Measurements from ENCODE around the gene SH2D1B.
"Not testable (repeated sequence)": the region's sequence is repeated elsewhere in the genome, so short reads cannot be mapped to it uniquely, and the experiment has no call there.

SH2D1B gene, protein sequence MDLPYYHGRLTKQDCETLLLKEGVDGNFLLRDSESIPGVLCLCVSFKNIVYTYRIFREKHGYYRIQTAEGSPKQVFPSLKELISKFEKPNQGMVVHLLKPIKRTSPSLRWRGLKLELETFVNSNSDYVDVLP

DNA sequence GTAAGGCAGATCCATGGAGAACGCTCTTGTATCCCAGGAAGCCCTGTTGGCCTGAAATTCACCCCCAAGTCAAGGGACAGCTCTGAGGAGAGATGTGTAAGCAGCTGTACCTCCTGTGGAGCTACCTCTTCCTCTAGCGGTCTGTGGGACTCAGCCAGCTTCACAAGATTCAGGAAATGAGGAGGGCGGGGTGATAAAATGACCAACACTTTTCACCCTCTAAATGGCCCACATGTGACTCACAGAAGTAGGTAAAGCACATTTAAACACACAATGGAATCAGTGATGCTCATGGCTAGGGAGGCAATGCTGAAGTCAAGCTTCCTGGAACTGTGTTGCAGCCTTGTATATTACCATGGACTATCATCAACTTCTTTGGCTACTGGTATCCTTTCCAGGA lies at the start of gene SH2D1B:
SH2D1B (minus strand) TSS at position 135 of the 400 bp plus-strand sequence; CDS start at position 15, 120 bp downstream.
- no peak for DNase-seq

DNA sequence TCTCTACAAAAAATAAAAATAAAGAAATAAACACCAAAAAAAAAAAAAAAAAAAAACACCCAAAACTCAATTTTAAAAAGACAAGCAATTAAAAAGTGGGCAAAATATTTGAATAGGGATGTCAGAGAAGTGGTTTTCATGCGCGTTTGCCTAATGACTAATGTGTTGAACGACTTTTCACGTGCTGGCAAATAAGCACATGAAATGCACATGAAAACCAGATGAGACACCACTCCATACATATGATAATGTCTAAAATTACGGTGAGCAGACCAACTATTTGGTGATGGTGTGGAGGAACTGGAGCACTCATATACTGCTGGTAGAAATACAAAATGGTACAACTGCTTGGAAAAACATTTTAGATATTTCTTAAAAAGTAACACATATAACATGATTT lies 46.3 kb upstream of the SH2D1B start:
- DNase-seq: no peak

DNA sequence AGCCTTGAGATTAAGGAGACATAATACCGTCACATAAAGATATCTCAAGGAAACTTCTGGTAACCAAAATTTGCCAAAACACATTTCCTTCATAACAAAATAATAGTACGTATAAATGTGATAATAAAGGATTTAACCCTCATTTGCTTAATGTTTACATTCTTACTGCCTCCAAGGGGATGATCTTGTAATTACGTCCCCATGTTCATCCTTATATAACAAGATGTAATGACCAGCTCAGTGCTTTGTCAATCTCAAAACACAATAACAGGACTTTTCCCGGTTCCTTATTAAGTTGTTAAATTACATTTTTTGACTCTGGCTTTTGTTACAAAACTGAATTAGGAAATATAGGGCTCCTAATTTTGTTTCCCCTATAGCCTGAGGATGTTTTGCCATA lies 44.4 kb upstream of the SH2D1B start:
- DNase-seq: no peak

DNA sequence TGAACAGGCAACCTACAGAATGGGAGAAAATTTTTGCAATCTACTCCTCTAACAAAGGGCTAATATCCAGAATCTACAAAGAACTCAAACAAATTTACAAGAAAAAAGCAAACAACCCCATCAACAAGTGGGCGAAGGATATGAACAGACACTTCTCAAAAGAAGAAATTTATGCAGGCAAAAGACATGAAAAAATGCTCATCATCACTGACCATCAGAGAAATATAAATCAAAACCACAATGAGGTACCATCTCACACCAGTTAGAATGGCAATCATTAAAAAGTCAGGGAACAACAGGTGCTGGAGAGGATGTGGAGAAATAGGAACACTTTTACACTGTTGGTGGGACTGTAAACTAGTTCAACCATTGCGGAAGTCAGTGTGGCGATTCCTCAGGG lies 42.4 kb upstream of the SH2D1B start:
- DNase-seq: not testable (repeated sequence)

DNA sequence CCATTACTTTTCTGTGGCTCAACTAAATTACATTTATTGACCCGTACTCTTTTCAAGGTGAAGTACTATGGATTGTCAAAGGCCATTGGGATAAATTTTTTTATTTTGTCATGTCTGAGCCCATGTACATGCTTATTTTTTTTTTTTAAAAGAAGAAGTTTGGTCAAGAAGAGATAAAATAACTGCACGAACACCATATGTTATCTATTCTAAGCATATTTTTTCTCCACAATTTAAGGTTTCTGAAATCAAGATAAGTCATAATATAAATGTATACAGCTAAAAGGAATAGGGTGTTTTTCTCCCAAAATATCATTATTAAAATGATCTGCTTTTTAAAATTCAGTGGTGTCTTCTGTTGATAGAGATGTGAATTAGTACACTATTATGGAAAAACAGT lies 35.0 kb upstream of the SH2D1B start:
- DNase-seq: no peak

DNA sequence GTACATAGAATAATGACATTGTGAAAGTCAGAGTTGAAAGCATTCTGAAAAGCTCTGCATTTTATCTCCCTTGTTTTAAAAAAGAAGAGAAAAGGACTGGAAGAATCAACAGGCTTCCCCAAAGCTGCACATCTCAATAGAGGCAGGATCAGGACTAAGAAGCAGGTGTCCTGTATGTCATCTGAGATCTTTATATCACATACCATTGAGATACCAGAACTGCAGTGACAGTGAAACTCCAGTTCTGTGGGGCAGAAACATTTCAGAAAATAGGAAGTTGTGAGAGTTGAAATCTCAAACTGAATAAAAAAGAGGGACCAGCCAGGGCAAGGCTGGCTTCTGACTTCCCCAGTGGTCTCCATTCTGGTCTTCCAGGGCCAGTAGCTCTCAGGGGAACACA lies 33.0 kb upstream of the SH2D1B start:
- DNase-seq: no peak

DNA sequence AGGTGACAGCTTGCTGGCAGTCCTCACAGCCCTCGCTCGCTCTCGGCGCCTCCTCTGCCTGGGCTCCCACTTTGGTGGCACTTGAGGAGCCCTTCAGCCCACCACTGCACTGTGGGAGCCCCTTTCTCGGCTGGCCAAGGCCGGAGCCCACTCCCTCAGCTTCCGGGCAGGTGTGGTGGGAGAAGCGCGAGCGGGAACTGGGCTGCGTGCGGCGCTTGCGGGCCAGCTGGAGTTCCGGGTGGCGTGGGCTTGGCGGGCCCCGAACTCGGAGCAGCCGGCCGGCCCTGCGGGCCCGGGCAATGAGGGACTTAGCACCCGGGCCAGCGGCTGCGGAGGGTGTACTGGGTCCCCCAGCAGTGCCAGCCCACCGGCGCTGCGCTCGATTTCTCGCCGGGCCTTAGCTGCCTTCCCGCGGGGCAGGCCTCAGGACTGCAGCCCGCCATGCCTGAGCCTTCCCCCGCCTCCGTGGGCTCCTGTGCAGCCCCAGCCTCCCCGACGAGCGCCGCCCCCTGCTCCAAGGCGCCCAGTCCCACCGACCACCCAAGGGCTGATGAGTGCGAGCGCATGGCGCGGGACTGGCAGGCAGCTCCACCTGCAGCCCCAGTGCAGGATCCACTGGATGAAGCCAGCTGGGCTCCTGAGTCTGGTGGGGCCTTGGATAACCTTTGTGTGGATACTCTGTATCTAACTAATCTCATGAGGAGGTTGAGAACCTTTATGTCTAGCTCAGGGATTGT lies 21.2 kb upstream of the SH2D1B start:
- DNase-seq: not testable (repeated sequence)

DNA sequence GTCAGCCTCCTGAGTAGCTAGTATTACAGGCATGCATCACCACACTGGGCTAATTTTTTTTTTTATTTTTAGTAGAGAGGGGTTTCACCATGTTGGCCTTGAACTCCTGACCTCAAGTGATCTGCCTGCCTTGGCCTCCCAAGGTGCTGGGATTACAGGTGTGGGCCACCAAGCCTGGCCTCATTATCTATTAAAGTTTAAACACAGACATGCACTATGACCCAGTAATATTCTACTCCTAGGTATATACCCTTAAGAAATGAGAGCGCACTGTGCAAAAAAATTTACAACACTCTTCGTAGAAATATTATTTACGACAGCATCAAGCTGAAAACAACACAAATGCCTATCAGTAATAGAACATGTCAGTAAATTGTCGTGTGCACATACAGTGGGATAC lies 18.6 kb upstream of the SH2D1B start:
- DNase-seq: no peak

DNA sequence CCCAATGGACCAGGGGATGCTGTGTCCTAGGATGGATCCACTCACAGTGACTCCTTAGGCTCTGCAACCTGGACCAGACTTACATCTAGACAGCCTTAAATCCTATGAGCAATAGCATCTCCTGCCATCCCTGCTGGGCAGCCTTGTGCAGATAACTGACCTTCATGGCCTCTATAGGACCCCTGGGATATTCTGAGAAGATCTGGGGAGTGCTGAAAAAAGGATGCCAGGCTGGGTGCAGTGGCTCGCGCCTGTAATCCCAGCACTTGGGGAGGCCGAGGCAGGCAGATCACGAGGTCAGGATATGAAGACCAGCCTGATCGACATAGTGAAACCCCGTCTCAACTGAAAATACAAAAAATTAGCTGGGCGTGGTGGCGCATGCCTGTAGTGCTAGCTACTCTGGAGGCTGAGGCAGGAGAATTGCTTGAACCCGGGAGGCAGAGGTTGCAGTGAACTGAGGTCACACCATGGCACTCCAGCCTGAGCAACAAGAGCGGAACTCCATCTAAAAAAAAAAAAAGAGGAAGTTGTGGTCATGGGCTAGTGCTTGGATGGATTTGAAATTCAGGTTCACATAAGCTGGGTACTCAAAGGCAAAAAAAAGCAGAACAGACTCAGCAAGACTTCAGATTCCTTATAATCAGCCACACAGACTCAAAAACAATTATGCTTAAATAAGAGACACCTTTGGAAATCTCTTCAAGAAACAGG lies 10.9 kb upstream of the SH2D1B start:
- no peak for DNase-seq

DNA sequence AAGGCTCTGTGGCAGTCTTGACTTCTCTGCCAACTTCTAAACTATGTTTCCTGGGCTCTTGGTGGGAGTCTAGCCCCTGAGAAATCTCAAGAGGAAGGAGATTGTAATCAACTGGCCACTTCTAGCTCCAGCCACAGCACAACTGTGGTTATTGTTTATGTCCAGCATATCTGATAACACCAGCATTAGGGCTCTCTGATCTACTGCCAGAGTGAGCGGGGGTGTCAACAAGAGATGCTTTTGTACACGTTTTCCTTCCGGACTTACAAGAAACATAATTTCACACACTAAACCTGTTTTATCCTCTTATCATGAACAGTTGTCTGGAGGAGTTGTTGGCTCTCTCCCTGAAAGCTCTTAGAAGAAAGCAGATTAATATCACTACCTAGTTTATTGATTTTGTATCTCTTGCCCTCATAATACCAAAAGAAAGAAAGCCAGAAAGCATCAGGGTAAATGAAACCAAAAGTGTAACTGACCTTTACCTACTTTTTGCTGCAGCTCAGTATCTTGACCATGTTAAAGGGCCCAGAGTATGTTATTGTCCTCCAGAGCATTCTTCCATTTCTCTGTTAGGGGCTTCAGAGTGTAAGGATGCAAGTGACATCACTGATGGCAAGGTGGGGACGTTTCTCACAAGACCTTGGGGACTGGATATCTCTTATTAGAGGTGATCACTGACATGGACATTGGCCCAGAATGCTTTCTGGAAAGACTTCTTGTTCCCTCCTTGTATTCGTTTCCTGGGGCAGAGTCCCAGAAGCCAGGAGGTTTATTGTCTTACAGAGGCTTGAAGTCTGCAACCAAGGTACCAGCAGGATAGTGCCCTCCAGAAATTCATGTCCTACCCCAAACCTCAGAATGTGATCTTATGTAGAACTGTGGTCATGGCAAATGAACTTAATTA lies 9.6 kb upstream of the SH2D1B start:
- DNase-seq: no peak

DNA sequence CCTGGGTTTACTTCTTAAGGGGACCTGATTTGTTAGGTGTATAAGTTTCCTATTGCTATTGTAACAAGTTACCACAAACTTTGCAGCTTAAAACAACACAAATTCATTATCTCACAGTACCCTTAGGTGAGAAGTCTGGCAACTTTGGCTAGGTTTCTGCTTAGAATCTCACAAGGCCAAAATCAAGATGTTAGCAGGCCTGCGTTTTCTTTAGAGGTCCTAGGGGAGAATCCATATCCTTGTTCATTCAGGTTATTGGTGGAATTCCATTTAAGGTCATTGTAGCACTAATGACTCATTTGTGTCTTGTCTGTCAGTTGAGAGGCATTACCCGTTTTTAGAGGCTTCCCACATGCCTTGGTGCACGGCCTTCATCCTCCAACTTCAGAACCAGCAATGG lies 8.2 kb upstream of the SH2D1B start:
- DNase-seq: no peak

DNA sequence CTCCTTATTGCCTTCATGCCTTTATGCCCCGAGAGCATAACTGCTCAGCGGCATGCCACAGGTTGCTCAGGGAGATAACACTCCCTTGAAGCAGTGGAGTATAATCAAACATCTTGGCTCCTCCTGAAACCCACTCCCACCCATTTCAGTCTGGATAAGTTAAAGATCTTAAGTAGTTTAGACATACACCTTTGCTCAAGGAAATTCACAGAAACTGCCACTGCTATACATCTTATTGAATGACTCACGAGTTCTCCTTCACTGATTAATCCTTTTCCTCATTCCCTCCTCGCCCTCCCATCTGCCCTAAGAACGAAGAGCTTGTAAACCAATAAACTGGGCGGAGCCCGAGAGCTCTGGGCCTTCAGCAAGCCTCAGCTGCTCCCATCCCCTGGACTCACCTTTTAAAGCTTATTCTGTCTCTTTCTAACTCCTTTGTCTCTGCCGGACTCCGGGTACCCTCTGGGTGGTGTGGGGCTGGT lies 7.6 kb upstream of the SH2D1B start:
- DNase-seq: not testable (repeated sequence)

DNA sequence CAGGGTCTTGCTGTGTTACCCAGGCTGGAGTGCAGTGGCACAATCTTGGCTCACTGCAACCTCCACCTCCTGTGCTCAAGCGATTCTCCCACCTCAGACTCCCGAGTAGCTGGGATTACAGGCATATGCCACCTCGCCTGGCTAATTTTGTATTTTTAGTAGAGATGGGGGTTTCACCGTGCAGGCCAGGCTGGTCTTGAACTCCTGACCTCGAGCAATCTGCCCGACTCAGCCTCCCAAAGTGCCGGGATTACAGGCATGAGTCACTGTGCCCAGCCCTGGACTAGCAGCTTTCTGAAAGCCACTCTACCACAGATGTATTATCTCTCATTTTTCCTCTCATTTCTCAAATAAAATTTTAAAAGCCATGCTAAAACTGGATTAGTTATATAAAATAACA lies 6.6 kb upstream of the SH2D1B start:
- not testable (repeated sequence) for DNase-seq

DNA sequence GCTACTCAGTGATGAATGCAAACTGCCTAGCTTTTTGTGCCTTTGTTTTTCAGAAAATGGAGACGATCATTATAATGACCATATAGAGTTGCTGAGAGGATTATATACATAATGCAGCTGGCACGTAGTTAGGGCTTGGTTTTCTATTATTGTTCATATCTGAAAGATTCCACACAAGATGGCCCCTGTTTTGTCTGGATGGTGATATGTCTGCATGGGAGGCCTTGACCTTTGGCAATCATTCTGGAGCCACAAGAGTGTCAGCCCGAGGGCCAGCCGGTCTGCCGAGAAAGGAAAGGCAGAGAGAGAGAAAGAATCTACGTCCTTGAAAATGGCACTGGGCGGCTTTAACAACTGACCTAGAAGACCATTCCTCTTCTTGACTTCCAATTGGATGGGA lies 5.7 kb upstream of the SH2D1B start:
- DNase-seq: no peak

DNA sequence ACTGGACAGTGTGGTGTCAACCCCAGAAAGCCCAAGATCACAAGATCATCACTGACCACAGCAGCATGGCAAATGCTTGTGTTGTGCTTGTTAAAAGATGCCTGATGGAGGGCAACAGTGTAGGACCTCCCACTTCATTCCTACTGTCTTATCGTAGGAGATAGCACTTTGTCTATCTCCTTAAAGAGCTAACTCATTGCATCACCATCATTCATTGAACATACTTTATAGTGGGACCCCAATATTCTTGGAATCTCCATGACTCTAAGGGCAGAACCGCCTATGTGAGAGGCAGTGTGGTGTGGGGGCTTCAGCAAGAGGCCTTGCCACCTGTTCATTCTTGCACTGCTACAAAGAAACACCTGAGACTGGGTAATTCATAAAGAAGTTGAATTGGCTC lies 5.0 kb upstream of the SH2D1B start:
- no peak for DNase-seq

DNA sequence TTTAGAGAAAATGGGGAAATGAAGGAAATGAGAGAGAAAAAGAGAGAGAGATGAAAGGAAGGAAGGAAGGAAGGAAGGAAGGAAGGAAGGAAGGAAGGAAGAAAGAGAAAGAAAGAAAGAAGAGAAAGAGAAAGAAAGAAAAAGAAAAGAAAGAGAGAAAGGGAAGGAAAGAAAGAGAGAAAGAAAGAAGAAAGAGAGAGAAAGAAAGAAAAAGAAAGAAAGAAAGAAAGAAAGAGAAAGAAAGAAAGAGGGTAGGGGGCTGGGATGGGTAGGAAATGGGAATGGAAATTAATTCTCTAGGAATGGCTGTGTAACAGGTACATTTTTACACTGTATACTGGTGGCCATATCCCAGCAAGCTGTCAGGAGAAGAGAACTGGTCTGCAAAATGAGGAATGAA lies 4.3 kb upstream of the SH2D1B start:
- DNase-seq: no peak

DNA sequence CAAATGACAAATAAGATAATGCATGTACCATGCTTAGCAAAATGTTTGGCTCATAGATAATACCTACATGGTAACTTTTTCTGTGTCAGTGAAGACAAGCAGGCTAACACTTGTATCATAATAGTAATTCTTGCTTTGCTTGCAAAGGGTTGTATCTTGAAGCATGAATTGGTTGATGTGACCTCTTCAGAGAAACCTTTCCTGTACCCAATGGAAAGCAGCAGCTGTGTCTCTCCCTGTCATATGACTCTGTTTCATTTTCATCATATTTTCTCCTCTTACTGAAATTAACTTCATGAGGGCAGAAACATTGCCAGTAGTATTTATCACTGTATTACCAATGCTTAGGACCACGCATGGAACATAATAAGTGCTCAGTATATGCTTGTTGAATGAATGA lies 4.4 kb downstream of the SH2D1B start:
- no peak for DNase-seq

DNA sequence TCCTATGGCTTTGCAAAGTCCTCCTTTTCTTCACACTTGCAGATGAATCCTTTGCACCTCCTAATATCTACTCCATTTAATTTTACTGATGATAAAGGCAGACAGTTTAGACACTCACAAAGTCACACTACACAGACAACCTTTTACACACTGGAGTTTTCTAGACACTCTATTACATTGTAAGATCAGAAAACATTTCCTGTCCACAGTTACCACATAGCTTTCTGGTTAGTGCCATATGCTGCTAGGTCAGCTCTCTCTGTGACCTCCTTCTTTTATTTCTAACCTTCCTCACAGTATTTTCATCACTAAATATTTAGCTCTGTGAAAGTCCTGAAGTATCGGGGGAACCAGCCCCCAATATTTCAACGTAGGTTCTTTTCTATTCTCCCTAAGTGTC lies 5.1 kb downstream of the SH2D1B start:
- no peak for DNase-seq

DNA sequence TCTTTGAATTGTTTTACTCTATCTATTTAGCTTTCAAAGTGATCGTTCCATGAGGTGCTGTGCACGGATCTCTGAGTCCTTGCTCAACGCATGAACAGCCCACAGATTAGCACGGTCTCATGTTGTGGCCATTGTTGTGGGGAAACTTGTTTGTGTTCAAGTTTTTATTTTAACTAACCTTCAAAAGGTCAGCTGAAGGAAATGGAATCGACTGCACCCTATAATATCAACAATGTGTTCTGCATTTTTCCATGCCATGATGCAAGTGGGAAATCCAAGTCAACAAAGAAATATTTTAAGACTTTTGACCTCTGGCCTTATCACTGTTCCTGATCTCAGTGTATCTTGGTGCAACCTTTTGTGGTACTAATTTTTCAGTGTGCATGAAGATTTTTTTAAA lies 6.1 kb downstream of the SH2D1B start:
- DNase-seq: no peak

DNA sequence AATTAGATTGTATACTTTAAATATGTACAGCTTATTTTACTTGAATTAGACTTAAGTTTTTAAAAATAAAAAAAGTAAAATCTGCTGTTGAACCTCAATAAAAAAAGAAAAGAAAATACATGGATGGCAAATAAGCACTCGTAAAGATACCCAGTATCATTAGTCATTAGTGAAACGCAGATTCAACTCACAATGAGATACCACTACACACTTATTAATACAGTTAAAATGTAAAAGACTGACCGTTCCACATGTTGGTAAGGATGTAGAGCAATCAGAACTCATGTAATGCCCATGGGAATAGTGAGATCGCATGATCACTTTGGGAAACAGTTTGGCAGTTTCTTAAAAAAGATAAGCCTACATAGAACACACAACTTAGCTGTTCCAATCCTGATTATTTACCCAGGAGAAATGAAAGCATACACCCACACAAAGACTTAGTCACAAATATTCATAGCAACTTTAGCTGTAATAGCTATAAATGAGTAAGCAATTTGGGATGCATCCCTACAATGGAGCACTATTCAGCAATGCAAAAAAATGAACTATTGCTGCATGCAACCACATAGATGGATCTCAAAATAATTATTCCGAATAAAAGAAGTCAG lies 7.3 kb downstream of the SH2D1B start:
- no peak for DNase-seq

DNA sequence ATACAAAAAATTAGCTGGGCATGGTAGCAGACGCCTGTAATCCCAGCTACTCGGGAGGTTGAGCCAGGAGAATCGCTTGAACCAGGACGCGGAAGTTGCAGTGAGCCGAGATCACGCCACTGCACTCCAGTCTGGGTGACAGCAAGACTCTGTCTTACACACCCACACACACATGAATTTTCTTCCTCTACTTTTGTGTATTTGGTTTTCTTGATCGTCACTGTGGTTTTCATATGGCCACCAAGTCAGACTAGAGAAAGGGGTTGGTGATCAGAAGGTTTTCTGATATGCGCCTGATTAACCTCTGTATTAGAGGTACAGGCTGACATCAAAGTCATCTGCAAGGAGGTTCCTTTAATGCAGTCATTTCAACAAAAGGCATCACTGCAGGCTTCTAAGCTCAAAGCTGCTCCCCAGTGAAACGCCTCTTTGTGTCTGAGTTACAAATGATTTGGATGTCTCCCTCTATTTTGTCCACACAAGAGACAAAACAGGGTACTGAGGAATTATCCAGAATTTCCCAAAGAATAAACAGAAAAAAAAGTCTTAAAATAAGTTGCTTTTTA lies 11.1 kb downstream of the SH2D1B start:
- no peak for DNase-seq

DNA sequence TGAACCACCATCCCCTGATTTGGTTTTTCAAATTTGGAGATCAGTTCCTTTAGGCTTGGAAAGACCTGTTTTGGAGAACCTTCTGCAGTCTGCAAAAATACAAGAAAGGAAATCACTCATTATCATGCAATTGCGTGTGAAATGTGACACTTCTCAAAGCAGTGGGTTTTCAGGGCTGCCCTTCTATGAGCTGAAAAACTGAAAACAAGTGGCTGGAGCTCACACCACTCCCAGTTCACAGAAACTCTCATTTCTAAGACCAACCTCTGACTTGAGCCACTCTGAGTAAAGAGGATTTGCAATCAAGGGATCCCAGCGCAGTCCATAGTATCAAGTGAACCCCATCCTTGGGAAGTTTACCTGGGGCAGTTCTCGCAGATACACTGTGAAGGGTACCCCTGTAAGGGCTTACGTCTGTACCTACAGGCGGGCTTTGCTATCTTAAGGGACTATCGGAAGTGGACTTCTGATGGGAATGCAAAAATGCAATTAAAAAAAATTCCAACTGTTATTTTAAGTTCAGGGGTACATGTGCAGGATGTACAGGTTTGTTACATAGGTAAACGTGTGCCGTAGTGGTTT lies 12.8 kb downstream of the SH2D1B start:
- no peak for DNase-seq

Measured in NCI-H1092 (cell line).